Vagina (tissue), 2 donors: ENCODE measurements around the gene LCE7A.

Experiments used
- CTCF ChIP-seq, 3 experiments: fragments of 450-650 bp in 2 of 3; fragments of 200-600 bp in 1 of 3; sonication (generic) in 1 of 3; IDR thresholded peaks; one replicate each; pipeline ENCODE4 v1.5.1; 2017 to 2019; ENCODE audit warnings: antibody characterized with exemption in 3 of 3, mild to moderate bottlenecking in 2 of 3, moderate library complexity in 2 of 3
- POLR2A ChIP-seq, 2 donors: fragments of 450-650 bp; IDR thresholded peaks; one replicate each; pipeline ENCODE4 v1.6.1; 2017; ENCODE audit warnings: antibody characterized with exemption in 2 of 2, mild to moderate bottlenecking in 2 of 2, moderate library complexity in 2 of 2
- POLR2AphosphoS5 ChIP-seq, 2 donors: sonication (generic); formaldehyde crosslinking; IDR thresholded peaks; one replicate each; pipeline ENCODE4 v1.9.0; 2017; ENCODE audit warnings: antibody characterized with exemption in 2 of 2, mild to moderate bottlenecking in 2 of 2, low read depth in 1 of 2; ENCODE audit not compliant: insufficient read depth in 1 of 2

- TF ChIP-seq POLR2AphosphoS5 (IDR thresholded peaks at IDR 0.05; ENCODE audit: insufficient read depth in 1 of 2, low read depth in 1 of 2) = no peak
- no peak for TF ChIP-seq CTCF (IDR thresholded peaks at IDR 0.05)
- no peak for TF ChIP-seq POLR2A (IDR thresholded peaks at IDR 0.05)
These were observed 27.1 kb downstream of the LCE7A start for GRCh38 chr1:152886758-152887409.
